Activated CD4-positive, alpha-beta T cell treated with anti-CD3 and anti-CD28 coated beads for 36 hours (primary cell): ENCODE data around the gene USF1. TPM values are rescaled to one million over a fixed set of nuclear protein-coding genes. Genes with fewer than 3 reads are reported as not detected.

Source experiments
- ATAC-seq: fragments of 200-7000 bp; cut with Tn5 transposase; one replicate; pipeline ENCODE4 v1.10.0; 2021; ENCODE audit warnings: mild to moderate bottlenecking, moderate library complexity
- CTCF ChIA-PET: fragments of 350-600 bp; sonication (Branson Sonifier 250); formaldehyde crosslinking; loops from one replicate; lab custom pipeline; 2021; ENCODE audit warnings: antibody characterized with exemption; lab: Charles Lee
- POLR2A ChIA-PET: fragments of 350-600 bp; sonication (Branson Sonifier 250); formaldehyde crosslinking; loops from one replicate; lab custom pipeline; 2021; ENCODE audit warnings: antibody characterized with exemption, inconsistent platforms; lab: Charles Lee
- DNase-seq: peaks from one replicate; pipeline ENCODE4 v3.0.0-alpha.2; 2020
- H3K27ac Mint-ChIP-seq: one replicate; pipeline ENCODE4 v1.8.0; 2021; ENCODE audit warnings: mixed read lengths
- H3K27me3 Mint-ChIP-seq: one replicate; pipeline ENCODE4 v1.8.0; 2021; ENCODE audit warnings: mixed read lengths
- H3K36me3 Mint-ChIP-seq: one replicate; pipeline ENCODE4 v1.8.0; 2021; ENCODE audit warnings: low read depth, mixed read lengths
- H3K4me1 Mint-ChIP-seq: one replicate; pipeline ENCODE4 v1.8.0; 2021; ENCODE audit warnings: mixed read lengths
- H3K4me3 Mint-ChIP-seq: one replicate; pipeline ENCODE4 v1.8.0; 2021; ENCODE audit warnings: mild to moderate bottlenecking, moderate library complexity, mixed read lengths
- H3K9me3 Mint-ChIP-seq: one replicate; pipeline ENCODE4 v1.8.0; 2021; ENCODE audit warnings: low read depth, mixed read lengths
- intact Hi-C, 2 experiments: fragments of 100-400 bp; cut with DNase I in 1 of 2; cut with micrococcal nuclease in 1 of 2; formaldehyde crosslinking; loops; one replicate each; pipeline versions ENCODE4 v1.14.2 to v1.15.1; 2022 to 2024; cut with DNase I, micrococcal nuclease
- total RNA-seq, 2 experiments: library from RNA; stranded (reverse); gene quantifications; one replicate each; pipeline ENCODE4 v1.2.3, GENCODE V29; 2021

USF1 gene
- total RNA-seq, 2 experiments from 2014 or later, result 34.5 to 42.8 TPM

DNA sequence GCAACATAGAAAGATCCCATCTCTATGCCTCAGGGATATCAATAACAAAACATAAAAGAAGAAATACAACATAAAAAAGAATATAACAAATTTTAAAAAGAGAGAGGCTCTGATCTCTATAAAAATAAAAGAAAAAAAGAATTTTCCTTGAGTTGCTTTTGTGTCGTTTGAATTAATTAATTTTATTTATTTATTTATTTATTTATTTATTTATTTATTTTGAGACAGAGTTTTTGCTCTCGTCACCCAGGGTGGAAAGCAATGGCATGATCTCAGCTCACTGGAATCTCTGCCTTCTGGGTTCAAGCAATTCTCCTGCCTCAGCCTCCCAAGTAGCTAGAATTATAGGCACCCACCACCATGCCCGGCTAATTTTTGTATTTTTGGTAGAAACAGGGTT lies 33.4 kb downstream of the USF1 start:
- ChIA-PET CTCF (interaction anchor here (0.9 to 1.6 kb wide), 4 partner anchors 8 to 177 kb away, joined by 3 to 9 read pairs (median 6); partner anchors contain the start of gene F11R), POLR2A (interaction anchor here (1.1 kb wide), 1 partner anchor 58 kb away, joined by 4 read pairs; no protein-coding TSS in a partner anchor)
- Mint-ChIP-seq H3K9me3 (no peaks in the 10 kb centered on the region), H3K4me1 (peaks cover 28% of the 10 kb centered on the region), H3K27me3 (no peaks in the 10 kb centered on the region), H3K36me3 (no peaks in the 10 kb centered on the region), H3K4me3 (no peak overlapping the region), H3K27ac (no peak overlapping the region)
- no peak for ATAC-seq
- intact Hi-C loops, result loop anchor here in 1 of 2 experiments (5.0 kb wide), 1 partner anchor 50 kb away; no protein-coding TSS in a partner anchor
- no peak for DNase-seq

DNA sequence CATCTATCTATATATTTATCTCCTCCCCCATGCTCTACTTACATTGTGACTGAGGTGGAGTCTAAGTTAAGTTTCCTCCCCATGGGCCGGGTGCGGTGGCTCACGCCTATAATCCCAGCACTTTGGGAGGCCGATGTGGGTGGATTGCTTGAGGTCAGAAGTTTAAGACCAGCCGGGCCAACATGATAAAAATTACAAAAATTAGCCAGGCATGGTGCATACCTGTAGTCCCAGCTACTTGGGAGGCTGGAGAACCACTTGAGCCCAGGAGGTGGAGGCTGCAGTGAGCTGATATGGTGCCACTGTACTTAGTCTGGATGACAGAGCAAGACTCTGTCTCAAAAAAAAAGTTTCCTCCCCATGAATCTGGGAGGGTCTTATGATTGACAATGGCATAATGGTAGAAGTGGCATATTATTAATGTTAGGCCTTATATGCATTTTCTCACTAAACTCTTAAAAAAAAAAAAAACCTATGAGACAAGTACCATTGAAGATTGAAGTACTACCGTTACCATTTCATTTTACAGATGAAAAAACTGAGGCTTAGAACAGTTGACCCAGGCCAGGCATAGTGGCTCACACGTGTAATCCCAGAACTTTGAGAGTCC lies 36.1 kb downstream of the USF1 start:
- no peaks in the 10 kb centered on the region for H3K36me3 Mint-ChIP-seq
- no peaks in the 10 kb centered on the region for H3K9me3 Mint-ChIP-seq
- ATAC-seq (no peak), DNase-seq (no peak)
- CTCF ChIA-PET, result interaction anchor here (0.6 to 1.4 kb wide), 4 partner anchors 15 to 347 kb away, joined by 3 to 4 read pairs (median 3); no protein-coding TSS in a partner anchor
- H3K27ac Mint-ChIP-seq, result peak overlapping the region; percentile 28
- no peak overlapping the region for H3K4me3 Mint-ChIP-seq
- peaks cover 26% of the 10 kb centered on the region for H3K4me1 Mint-ChIP-seq
- intact Hi-C loops, result loop anchor here in 1 of 2 experiments (5.0 kb wide), 1 partner anchor 47 kb away; no protein-coding TSS in a partner anchor
- H3K27me3 Mint-ChIP-seq, result no peaks in the 10 kb centered on the region
- POLR2A ChIA-PET, result no interaction called here

DNA sequence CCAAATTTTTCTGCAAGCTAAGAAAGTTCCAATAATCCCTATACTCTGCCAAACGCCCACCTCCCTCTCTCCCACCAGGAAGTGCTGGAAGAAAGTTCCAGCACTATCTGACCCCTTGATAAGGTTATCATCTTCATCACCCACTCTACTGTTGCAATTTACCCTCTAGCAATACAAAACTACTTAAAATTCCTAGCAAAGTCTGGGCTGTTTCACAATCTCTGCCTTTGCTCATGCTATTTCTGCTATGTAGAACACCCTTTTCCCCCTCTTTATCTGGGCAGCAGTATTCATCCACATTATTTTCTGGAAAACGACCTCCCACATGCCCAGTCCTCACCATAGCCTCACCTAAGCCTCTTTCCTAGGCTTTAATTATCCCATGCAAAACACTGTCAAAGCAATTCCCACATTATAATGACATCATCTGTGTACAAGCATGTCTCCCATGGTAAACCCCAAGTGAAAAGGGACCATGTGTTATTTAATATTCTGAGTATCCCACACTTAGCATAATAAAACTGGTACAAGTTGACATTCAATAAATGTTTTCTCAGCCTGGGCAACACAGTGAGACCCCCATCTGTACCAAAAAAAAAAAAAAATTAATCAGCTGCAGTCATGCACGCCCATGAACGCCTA lies 36.8 kb downstream of the USF1 start:
- no peaks in the 10 kb centered on the region for H3K27me3 Mint-ChIP-seq
- no peak for ATAC-seq
- intact Hi-C loops, result no loop called here
- H3K36me3 Mint-ChIP-seq, result no peaks in the 10 kb centered on the region
- no peaks in the 10 kb centered on the region for H3K9me3 Mint-ChIP-seq
- H3K4me1 Mint-ChIP-seq, result peaks cover 23% of the 10 kb centered on the region
- H3K4me3 Mint-ChIP-seq, result no peak overlapping the region
- peak overlapping the region; percentile 20 for H3K27ac Mint-ChIP-seq
- POLR2A ChIA-PET, result no interaction called here
- no peak for DNase-seq
- CTCF ChIA-PET, result interaction anchor here (0.6 to 1.4 kb wide), 3 partner anchors 16 to 346 kb away, joined by 3 read pairs; no protein-coding TSS in a partner anchor

DNA sequence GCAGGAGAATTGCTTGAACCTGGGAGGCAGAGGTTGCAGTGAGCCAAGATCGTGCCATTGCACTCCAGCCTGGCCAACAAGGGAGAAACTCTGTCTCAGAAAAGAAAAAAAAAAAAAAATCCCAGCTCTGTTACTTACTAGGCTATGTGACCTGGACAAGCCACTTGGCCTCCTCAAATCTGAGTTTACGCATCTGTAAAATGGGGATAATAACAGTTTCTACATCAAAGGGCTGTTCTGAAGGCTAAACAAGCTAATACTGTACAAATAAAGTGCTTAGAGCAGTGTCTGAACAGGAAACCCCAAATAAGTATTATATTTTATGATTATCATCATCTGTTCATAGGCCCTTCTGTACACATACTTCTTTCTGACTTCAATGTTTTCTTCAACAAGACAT lies 38.4 kb downstream of the USF1 start:
- ChIA-PET POLR2A (no interaction called here), CTCF (interaction anchor here (0.7 to 1.6 kb wide), 3 partner anchors 10 to 57 kb away, joined by 3 to 9 read pairs (median 4); partner anchors contain the start of gene F11R)
- Mint-ChIP-seq H3K4me1 (peaks cover 9% of the 10 kb centered on the region), H3K4me3 (no peak overlapping the region), H3K9me3 (no peaks in the 10 kb centered on the region), H3K36me3 (no peaks in the 10 kb centered on the region), H3K27me3 (no peaks in the 10 kb centered on the region), H3K27ac (no peak overlapping the region)
- intact Hi-C loops, result no loop called here
- ATAC-seq, result no peak
- DNase-seq, result no peak

DNA sequence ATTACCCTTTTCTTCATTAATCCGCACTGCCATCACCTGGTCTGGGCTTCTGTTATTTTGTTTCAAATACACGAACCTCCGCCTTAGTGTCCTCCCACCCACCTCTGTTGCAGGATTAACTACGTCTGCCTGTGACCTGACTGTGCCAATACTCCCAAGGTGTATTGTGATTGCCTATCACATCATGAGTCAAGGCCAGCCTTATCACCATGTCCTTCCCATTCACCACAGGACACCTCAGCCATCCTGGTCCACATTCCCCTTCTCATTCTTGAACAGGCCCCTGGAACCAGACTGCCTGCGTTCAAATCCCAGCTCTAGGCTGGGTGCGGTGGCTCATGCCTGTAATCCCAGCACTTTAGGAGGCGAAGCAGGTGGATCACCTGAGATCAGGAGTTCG lies 39.2 kb downstream of the USF1 start:
- POLR2A ChIA-PET, result no interaction called here
- Mint-ChIP-seq H3K27ac (no peak overlapping the region), H3K36me3 (no peaks in the 10 kb centered on the region), H3K27me3 (no peaks in the 10 kb centered on the region), H3K4me1 (peaks cover 4% of the 10 kb centered on the region), H3K4me3 (no peak overlapping the region), H3K9me3 (no peaks in the 10 kb centered on the region)
- DNase-seq (no peak), ATAC-seq (no peak)
- intact Hi-C loops, result no loop called here
- CTCF ChIA-PET, result interaction anchor here (1.0 to 1.6 kb wide), 3 partner anchors 9 to 32 kb away, joined by 3 to 9 read pairs (median 4); partner anchors contain the start of genes F11R and TSTD1

DNA sequence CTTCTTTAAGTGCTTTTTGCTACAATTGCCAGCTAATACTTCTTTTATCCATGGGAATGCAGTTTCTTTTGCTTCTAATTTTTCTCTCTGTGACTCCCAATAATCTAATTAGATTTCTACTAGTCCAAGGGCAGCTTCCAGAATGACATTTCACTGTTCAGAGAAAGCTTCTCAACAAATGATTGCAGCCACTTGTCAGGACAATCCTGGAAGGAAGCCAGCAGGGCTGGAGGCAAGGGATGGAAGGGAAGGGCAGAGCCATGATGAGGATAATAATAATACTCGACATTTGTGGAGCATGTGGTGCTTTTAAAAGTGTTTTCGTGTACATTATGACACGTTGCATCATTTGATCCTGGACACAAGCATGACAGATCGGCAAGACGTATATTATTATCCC lies 44.3 kb downstream of the USF1 start:
- H3K4me1 Mint-ChIP-seq, result peaks cover 4% of the 10 kb centered on the region
- H3K4me3 Mint-ChIP-seq, result no peak overlapping the region
- H3K36me3 Mint-ChIP-seq, result peaks cover 5% of the 10 kb centered on the region
- intact Hi-C loops, result no loop called here
- no peaks in the 10 kb centered on the region for H3K27me3 Mint-ChIP-seq
- no peak overlapping the region for H3K27ac Mint-ChIP-seq
- DNase-seq (no peak), ATAC-seq (no peak)
- ChIA-PET CTCF (interaction anchor here (0.6 to 1.5 kb wide), 4 partner anchors 11 to 158 kb away, joined by 3 to 5 read pairs (median 4); no protein-coding TSS in a partner anchor), POLR2A (no interaction called here)
- no peaks in the 10 kb centered on the region for H3K9me3 Mint-ChIP-seq

- ChIA-PET CTCF (interaction anchor here (0.6 to 1.6 kb wide), 6 partner anchors 10 to 586 kb away, joined by 3 to 9 read pairs (median 4); no protein-coding TSS in a partner anchor), POLR2A (interaction anchor here (0.7 kb wide), 1 partner anchor 28 kb away, joined by 3 read pairs; no protein-coding TSS in a partner anchor)
- H3K27me3 Mint-ChIP-seq, result no peaks in the 10 kb centered on the region
Observed at GRCh38 chr1:161000736-161001480, 44.9 kb downstream of the USF1 start.

GRCh38 chr1:160999376-160999775 lies 46.4 kb downstream of the USF1 start:
- intact Hi-C loops, result loop anchor here in 1 of 2 experiments (2.0 kb wide), 1 partner anchor 97 kb away; no protein-coding TSS in a partner anchor
- Mint-ChIP-seq H3K4me3 (no peak overlapping the region), H3K36me3 (peaks cover 5% of the 10 kb centered on the region), H3K4me1 (peaks cover 18% of the 10 kb centered on the region), H3K9me3 (no peaks in the 10 kb centered on the region), H3K27ac (no peak overlapping the region), H3K27me3 (no peaks in the 10 kb centered on the region)
- POLR2A ChIA-PET, result interaction anchor here (0.6 kb wide), 1 partner anchor 64 kb away, joined by 8 read pairs; no protein-coding TSS in a partner anchor
- no peak for ATAC-seq
- CTCF ChIA-PET, result interaction anchor here (0.6 to 1.6 kb wide), 6 partner anchors 9 to 162 kb away, joined by 3 to 9 read pairs (median 3); partner anchors contain the start of gene USF1
- DNase-seq, result no peak

More at GRCh38 chr1:161000736-161001480, 44.9 kb downstream of the USF1 start:
- Mint-ChIP-seq H3K36me3 (peaks cover 5% of the 10 kb centered on the region), H3K4me3 (no peak overlapping the region), H3K4me1 (peaks cover 6% of the 10 kb centered on the region), H3K27ac (no peak overlapping the region), H3K9me3 (no peaks in the 10 kb centered on the region)
- intact Hi-C loops, result no loop called here
- no peak for DNase-seq
- no peak for ATAC-seq

GRCh38 chr1:160997323-160998038 lies 48.3 kb downstream of the USF1 start:
- Mint-ChIP-seq H3K27me3 (no peaks in the 10 kb centered on the region), H3K36me3 (peaks cover 5% of the 10 kb centered on the region), H3K9me3 (no peaks in the 10 kb centered on the region), H3K27ac (peak overlapping the region; percentile 58), H3K4me3 (no peak overlapping the region), H3K4me1 (peaks cover 18% of the 10 kb centered on the region)
- POLR2A ChIA-PET, result interaction anchor here (0.5 to 1.2 kb wide), 2 partner anchors 18 to 49 kb away, joined by 3 read pairs; no protein-coding TSS in a partner anchor
- ATAC-seq, result peak; percentile 81
- peak; percentile 71 for DNase-seq
- CTCF ChIA-PET, result interaction anchor here (0.6 to 3.1 kb wide), 33 partner anchors 8 to 896 kb away, joined by 3 to 39 read pairs (median 3); partner anchors contain the start of genes ARHGAP30, F11R, KLHDC9 and TSTD1
- intact Hi-C loops, result loop anchor here (1.0 to 2.0 kb wide), 3 partner anchors 99 to 142 kb away; no protein-coding TSS in a partner anchor

DNA sequence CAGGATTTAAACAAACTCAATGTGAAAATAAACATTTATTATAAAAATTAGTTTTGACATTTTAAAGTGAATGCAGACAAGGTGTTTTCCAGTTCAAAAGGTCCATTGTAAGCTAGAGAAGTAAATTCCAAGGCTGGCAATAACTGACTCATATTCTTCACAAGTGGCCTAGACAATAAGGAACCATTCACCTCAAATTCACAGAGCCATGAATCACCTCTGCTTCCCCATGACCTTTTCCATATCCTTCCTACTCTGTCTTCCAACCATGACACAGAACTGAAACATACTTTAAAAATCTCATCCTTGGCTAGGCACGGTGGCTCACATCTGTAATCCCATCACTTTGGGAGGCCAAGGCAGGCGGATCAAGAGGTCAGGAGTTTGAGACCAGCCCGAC lies 49.6 kb downstream of the USF1 start:
- DNase-seq (no peak), ATAC-seq (no peak)
- no peaks in the 10 kb centered on the region for H3K9me3 Mint-ChIP-seq
- CTCF ChIA-PET, result interaction anchor here (0.6 to 3.1 kb wide), 11 partner anchors 8 to 375 kb away, joined by 3 to 39 read pairs (median 4); partner anchors contain the start of gene KLHDC9
- H3K4me1 Mint-ChIP-seq, result peaks cover 18% of the 10 kb centered on the region
- POLR2A ChIA-PET, result no interaction called here
- no peaks in the 10 kb centered on the region for H3K27me3 Mint-ChIP-seq
- H3K36me3 Mint-ChIP-seq, result peaks cover 5% of the 10 kb centered on the region
- no peak overlapping the region for H3K4me3 Mint-ChIP-seq
- intact Hi-C loops, result no loop called here
- H3K27ac Mint-ChIP-seq, result no peak overlapping the region
